ENCODE results near the gene MAX. TPM values are rescaled to one million over a fixed set of nuclear protein-coding genes. Genes with fewer than 3 reads are reported as not detected.

MAX gene
- total and polyA plus RNA-seq, 2 of the 4 experiments (the other 2 are of a cell fraction): 45.2 to 51.8 TPM

GRCh38 chr14:65044596-65044959 is 57.7 kb downstream of the MAX start:
- in situ Hi-C loops (cut with MboI; ENCODE audit: low sequenced_read_pairs) (no loop called here), dilution Hi-C loops (cut with HindIII; ENCODE audit: low sequenced_read_pairs, unreplicated experiment) (no loop called here), intact Hi-C loops (cut with micrococcal nuclease) (no loop called here)
- H2BK15ac ChIP-seq (ENCODE audit: low read depth, low read length): no peak overlapping the region
- no peaks in the 10 kb centered on the region for H3K9me3 ChIP-seq (ENCODE audit: control insufficient read depth, insufficient read depth, low read length)
- no peak overlapping the region for H2BK20ac ChIP-seq (ENCODE audit: low read depth, low read length)
- H2AK9ac ChIP-seq (replicated peaks; ENCODE audit: low read depth, low read length, poor library complexity): no peak overlapping the region
- H4K5ac ChIP-seq (ENCODE audit: low read depth, low read length): no peak overlapping the region
- no peak for TF ChIP-seq RAD21 (IDR thresholded peaks at IDR 0.05; ENCODE audit: low read length)
- no peak for TF ChIP-seq NFE2L2 (IDR thresholded peaks at IDR 0.05; ENCODE audit: low read depth, low read length)
- TF ChIP-seq, protein P1, sequence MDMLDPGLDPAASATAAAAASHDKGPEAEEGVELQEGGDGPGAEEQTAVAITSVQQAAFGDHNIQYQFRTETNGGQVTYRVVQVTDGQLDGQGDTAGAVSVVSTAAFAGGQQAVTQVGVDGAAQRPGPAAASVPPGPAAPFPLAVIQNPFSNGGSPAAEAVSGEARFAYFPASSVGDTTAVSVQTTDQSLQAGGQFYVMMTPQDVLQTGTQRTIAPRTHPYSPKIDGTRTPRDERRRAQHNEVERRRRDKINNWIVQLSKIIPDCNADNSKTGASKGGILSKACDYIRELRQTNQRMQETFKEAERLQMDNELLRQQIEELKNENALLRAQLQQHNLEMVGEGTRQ (IDR thresholded peaks at IDR 0.05; ENCODE audit: low read depth, low read length): no peak
- TF ChIP-seq RFX5 (IDR thresholded peaks at IDR 0.05; ENCODE audit: low read depth, low read length): no peak
- no peak for TF ChIP-seq BHLHE40 (IDR thresholded peaks at IDR 0.05; ENCODE audit: low read depth, low read length)
- no peak for TF ChIP-seq SMC3 (IDR thresholded peaks at IDR 0.05; ENCODE audit: low read depth, low read length)
- no peak for TF ChIP-seq FOS (IDR thresholded peaks at IDR 0.05; ENCODE audit: low read depth, low read length)
- no peak for TF ChIP-seq POLR2A (IDR thresholded peaks at IDR 0.05; ENCODE audit: low read depth, low read length)
- TF ChIP-seq MAFK (IDR thresholded peaks at IDR 0.05; ENCODE audit: low read depth, low read length): no peak
- TF ChIP-seq RCOR1 (IDR thresholded peaks at IDR 0.05; ENCODE audit: insufficient replicate concordance, low read length): no peak
- TF ChIP-seq CHD1 (IDR thresholded peaks at IDR 0.05; ENCODE audit: low read depth, low read length): no peak
- TF ChIP-seq ELK1 (IDR thresholded peaks at IDR 0.05; ENCODE audit: borderline replicate concordance, low read depth, low read length): no peak
- TF ChIP-seq MXI1 (IDR thresholded peaks at IDR 0.05; ENCODE audit: borderline replicate concordance, low read depth, low read length): no peak
- TF ChIP-seq MAZ (IDR thresholded peaks at IDR 0.05; ENCODE audit: borderline replicate concordance, low read depth, low read length): no peak
- no peak for TF ChIP-seq CEBPB (IDR thresholded peaks at IDR 0.05; ENCODE audit: low read depth, low read length)
- no peak overlapping the region for H3K4ac ChIP-seq (ENCODE audit: low read depth, low read length)
- no peak overlapping the region for H4K91ac ChIP-seq (ENCODE audit: insufficient read depth, low read depth, low read length)
- H3K4me1 ChIP-seq (ENCODE audit: control insufficient read depth, insufficient read depth, low read length): no peaks in the 10 kb centered on the region
- H3K18ac ChIP-seq (ENCODE audit: low read depth, low read length): no peak overlapping the region
- H3K27ac ChIP-seq (ENCODE audit: insufficient read depth, low read length): no peak overlapping the region
- no peaks in the 10 kb centered on the region for H4K20me1 ChIP-seq (ENCODE audit: insufficient read depth, low read length)
- H2AK5ac ChIP-seq (ENCODE audit: low read depth, low read length): no peak overlapping the region
- CTCF ChIA-PET: no interaction called here
- H2BK120ac ChIP-seq (ENCODE audit: low read depth, low read length): no peak overlapping the region
- H3K23ac ChIP-seq (ENCODE audit: low read depth, low read length): no peak overlapping the region
- no peak overlapping the region for H3K4me2 ChIP-seq (ENCODE audit: low read depth, low read length)
- H3K36me3 ChIP-seq (ENCODE audit: control insufficient read depth, insufficient read depth, low read length): peaks cover 28% of the 10 kb centered on the region
- no peak for DNase-seq
- POLR2A ChIA-PET (ENCODE audit: unreplicated experiment): no interaction called here
- BruUV-seq (replicated peaks): no TSS peak
- ATAC-seq (ENCODE audit: low read depth): no peak
- peaks cover 3% of the 10 kb centered on the region; the same call in 1 of the 2 replicates for H3K9me1 ChIP-seq (ENCODE audit: insufficient read depth, low read length)
- H3K9ac ChIP-seq (ENCODE audit: low read depth, low read length): no peak overlapping the region
- no peak overlapping the region for H3K14ac ChIP-seq (replicated peaks; ENCODE audit: low read depth, low read length)
- no peak overlapping the region for H2BK5ac ChIP-seq (ENCODE audit: low read depth, low read length, poor library complexity, severe bottlenecking)
- no peaks in the 10 kb centered on the region for H3K27me3 ChIP-seq (ENCODE audit: control insufficient read depth, insufficient read depth, low read length)
- H3K56ac ChIP-seq (ENCODE audit: extremely low read depth, insufficient read depth, low read length): no peak overlapping the region
- H3K4me3 ChIP-seq (ENCODE audit: insufficient read depth, low read depth, low read length): no peak overlapping the region
- no peaks in the 10 kb centered on the region; a peak in 1 of 4 replicates for H3K79me1 ChIP-seq (ENCODE audit: low read depth in 1 of 2, low read length in 2 of 2)
- H4K8ac ChIP-seq (ENCODE audit: low read depth in 2 of 2, low read length in 2 of 2): no peak overlapping the region
- no peak overlapping the region for H2AFZ ChIP-seq (replicated peaks; ENCODE audit: low read length, poor library complexity)
- WGBS, 2 experiments (ENCODE audit: extremely low coverage in 2 of 2, insufficient read length in 1 of 2): 100% methylated on average over 5 of the region's 9 CpGs; no CpG with 5 or more reads in 1 of the 2 experiments

Measured in IMR-90 (cell line).